Endothelial cell of umbilical vein (primary cell): ENCODE data around the gene EHD2. TPM values are rescaled to one million over a fixed set of nuclear protein-coding genes. Genes with fewer than 3 reads are reported as not detected.

Experiments
- BruUV-seq: library from RNA; stranded (reverse); fragments of 400-500 nt; replicated peaks from 2 replicates; lab custom pipeline; 2021; lab: Mats Ljungman, UMichigan
- CTCF ChIA-PET: fragments of 300-600, 350-600 bp; sonication (Branson Sonifier 250); formaldehyde crosslinking; loops from one replicate; lab custom pipeline; 2021; ENCODE audit warnings: antibody characterized with exemption, inconsistent platforms; lab: Charles Lee
- POLR2A ChIA-PET: fragments of 300-600, 350-600 bp; sonication (Branson Sonifier 250); formaldehyde crosslinking; loops from one replicate; lab custom pipeline; 2021; ENCODE audit warnings: antibody characterized with exemption, inconsistent platforms; lab: Charles Lee
- DNase-seq: peaks from one replicate; pipeline ENCODE4 v3.0.0-alpha.2; 2011; ENCODE audit warnings: low read depth, low spot score
- FAIRE-seq: peaks from 2 replicates; lab custom pipeline; 2011; peaks lifted over from hg19 to GRCh38; lab: Jason Lieb, UNC
- H2AFZ ChIP-seq: 2 replicates; pipeline ENCODE4 v1.6.0; 2012; ENCODE audit warnings: low read depth, low read length, control low read depth, inconsistent platforms
- H3K27ac ChIP-seq: 2 replicates; pipeline ENCODE4 v1.5.1; 2011; ENCODE audit warnings: low read depth, mild to moderate bottlenecking, control low read depth, low read length, moderate library complexity; ENCODE audit not compliant: insufficient read depth
- H3K27me3 ChIP-seq, 2 experiments: 2 replicates each; pipeline versions ENCODE4 v1.6.0 to v1.6.1; 2011; ENCODE audit warnings: low read length in 2 of 2, mixed read lengths in 1 of 2; ENCODE audit not compliant: control insufficient read depth in 2 of 2, insufficient read depth in 2 of 2
- H3K36me3 ChIP-seq, 2 experiments: 2 replicates in 1 of 2; 3 replicates in 1 of 2; pipeline ENCODE4 v1.5.1; 2011; ENCODE audit warnings: low read length in 2 of 2, mild to moderate bottlenecking in 1 of 2, moderate library complexity in 1 of 2; ENCODE audit not compliant: control insufficient read depth in 2 of 2, insufficient read depth in 2 of 2; ENCODE audit errors: extremely low read depth in 1 of 2
- H3K4me1 ChIP-seq: 3 replicates; pipeline ENCODE4 v1.5.1; 2011; ENCODE audit warnings: mild to moderate bottlenecking, low read length; ENCODE audit not compliant: control insufficient read depth, insufficient read depth; ENCODE audit errors: extremely low read depth
- H3K4me2 ChIP-seq: 2 replicates; pipeline ENCODE4 v1.6.1; 2011; ENCODE audit warnings: low read length, control low read depth, mixed read lengths; ENCODE audit not compliant: insufficient read depth
- H3K4me3 ChIP-seq, 3 experiments: fragments of 200-600 bp in 1 of 3; sonication (generic), shearing (Covaris generic) in 1 of 3; replicated peaks in 1 of 3; 2 replicates each; pipeline ENCODE4 v1.5.1; 2011 to 2016; ENCODE audit warnings: control low read depth in 3 of 3, low read length in 3 of 3, mild to moderate bottlenecking in 2 of 3, inconsistent platforms in 1 of 3, low read depth in 1 of 3, moderate library complexity in 1 of 3; ENCODE audit not compliant: insufficient read depth in 1 of 3
- H3K79me2 ChIP-seq: 2 replicates; pipeline ENCODE4 v1.6.0; 2012; ENCODE audit warnings: low read length, inconsistent platforms; ENCODE audit not compliant: control insufficient read depth, insufficient read depth
- H3K9ac ChIP-seq: replicated peaks from 2 replicates; pipeline ENCODE3; 2011; ENCODE audit warnings: low read length, control low read depth; ENCODE audit not compliant: insufficient read depth; ENCODE audit errors: extremely low read depth
- H3K9me1 ChIP-seq: replicated peaks from 3 replicates; pipeline ENCODE4 v1.6.0; 2011; ENCODE audit warnings: mild to moderate bottlenecking, low read length; ENCODE audit not compliant: control insufficient read depth, insufficient read depth; ENCODE audit errors: extremely low read depth
- H3K9me3 ChIP-seq: replicated peaks from 2 replicates; pipeline ENCODE4 v1.5.1; 2012; ENCODE audit warnings: low read length, inconsistent platforms; ENCODE audit not compliant: control insufficient read depth, insufficient read depth
- H4K20me1 ChIP-seq: replicated peaks from 2 replicates; pipeline ENCODE3; 2011; ENCODE audit warnings: mild to moderate bottlenecking, low read length; ENCODE audit not compliant: control insufficient read depth, insufficient read depth; ENCODE audit errors: extremely low read depth
- CTCF ChIP-seq, 2 donors: IDR thresholded peaks; 1 replicate in 1 of 2; 2 replicates in 1 of 2; pipeline ENCODE4 v1.5.1; 2011; ENCODE audit warnings: low read length in 2 of 2, mild to moderate bottlenecking in 2 of 2, moderate library complexity in 2 of 2, control low read depth in 1 of 2, inconsistent platforms in 1 of 2, low read depth in 1 of 2; ENCODE audit not compliant: insufficient read depth in 1 of 2; ENCODE audit errors: extremely low read depth in 1 of 2
- EZH2 ChIP-seq: IDR thresholded peaks from 2 replicates; pipeline ENCODE4 v1.6.1; 2012; ENCODE audit warnings: borderline replicate concordance, low read depth, mild to moderate bottlenecking, moderate library complexity, low read length, inconsistent platforms; ENCODE audit not compliant: severe bottlenecking
- FOS ChIP-seq: IDR thresholded peaks from 2 replicates; pipeline ENCODE4 v1.6.1; 2011; ENCODE audit warnings: mild to moderate bottlenecking, low read length, moderate library complexity, borderline replicate concordance; ENCODE audit not compliant: insufficient read depth
- GATA2 ChIP-seq: IDR thresholded peaks from 2 replicates; pipeline ENCODE4 v1.7.0; 2011; ENCODE audit warnings: low read depth, mild to moderate bottlenecking, moderate library complexity, mixed read lengths, low read length; ENCODE audit not compliant: insufficient read length, insufficient read depth
- JUN ChIP-seq: IDR thresholded peaks from 2 replicates; pipeline ENCODE4 v1.6.1; 2011; ENCODE audit warnings: borderline replicate concordance, low read depth; ENCODE audit not compliant: insufficient read length, insufficient read depth
- MYC ChIP-seq: IDR thresholded peaks from one replicate; pipeline ENCODE4 v1.6.1; 2011; ENCODE audit warnings: mild to moderate bottlenecking, low read depth, low read length
- POLR2A ChIP-seq: IDR thresholded peaks from 2 replicates; pipeline ENCODE4 v1.6.1; 2012; ENCODE audit warnings: low read depth, mild to moderate bottlenecking, control low read depth, low read length
- POLR2AphosphoS5 ChIP-seq: IDR thresholded peaks from 2 replicates; pipeline ENCODE4 v1.6.1; 2012; ENCODE audit warnings: low read depth, mild to moderate bottlenecking, control low read depth, low read length, moderate library complexity; ENCODE audit not compliant: insufficient read depth
- dilution Hi-C: fragments of 300-500 bp; cut with MboI; formaldehyde crosslinking; loops from one replicate; pipeline ENCODE4 v1.15.0; 2019; ENCODE audit warnings: low sequenced_read_pairs; ENCODE audit not compliant: extremely low pct_ligation_motif_present
- intact Hi-C: fragments of 100-400 bp; cut with micrococcal nuclease; formaldehyde crosslinking; loops from one replicate; pipeline ENCODE4 v1.10.0; 2022
- polyA plus RNA-seq, 4 experiments: library from polyadenylated mRNA; depleted of rRNA in 3 of 4; stranded (reverse) in 3 of 4; unstranded in 1 of 4; fragments of >200 nt; gene quantifications; 2 replicates each; pipeline versions ENCODE4 v1.2.1 to v1.2.3, GENCODE V29; 2011 to 2012; ENCODE audit warnings: missing spikeins in 1 of 4
- total RNA-seq: library from RNA; stranded (reverse); gene quantifications from 2 replicates; pipeline ENCODE4 v1.2.3, GENCODE V29; 2021
- TF ChIP-seq, protein P1 (sequence below): IDR thresholded peaks from 2 replicates; pipeline ENCODE4 v1.6.1; 2011; ENCODE audit not compliant: insufficient read depth, insufficient read length

The EHD2 gene
- total and polyA plus RNA-seq, 2 donors (not counting 3 experiments of a cell fraction or from before 2014, with no cell fraction given) = 110 to 220 TPM

GRCh38 chr19:47779524-47780214 is 66.4 kb downstream of the EHD2 start:
- no peak for DNase-seq
- POLR2A ChIA-PET = no interaction called here
- Histone ChIP-seq H3K9me1 (no peaks in the 10 kb centered on the region), H3K9ac (peak overlapping the region; percentile 93), H3K27me3 (no peaks in the 10 kb centered on the region), H3K27ac (no peak overlapping the region), H3K79me2 (peaks cover 30% of the 10 kb centered on the region), H4K20me1 (no peaks in the 10 kb centered on the region), H3K36me3 (peaks cover 3 to 21% of the 10 kb centered on the region in 2 experiments), H2AFZ (no peak overlapping the region), H3K4me1 (peaks cover 14% of the 10 kb centered on the region), H3K4me2 (peak overlapping the region; percentile 96), H3K4me3 (peak overlapping the region; percentile 85 to 93 (median 89)), H3K9me3 (no peaks in the 10 kb centered on the region)
- no TSS peak for BruUV-seq
- no peak for FAIRE-seq
- intact Hi-C loops = no loop called here
- CTCF ChIA-PET = interaction anchor here (1.1 to 1.4 kb wide), 3 partner anchors 10 to 67 kb away, joined by 5 to 7 read pairs (median 5); partner anchors contain the start of gene EHD2
- dilution Hi-C loops = no loop called here
- TF ChIP-seq EZH2 (no peak), CTCF (IDR thresholded peaks at IDR 0.05; ENCODE audit: extremely low read depth in 1 of 2, insufficient read depth in 1 of 2, low read depth in 1 of 2, low read length in 2 of 2) (no peak), GATA2 (no peak)

DNA sequence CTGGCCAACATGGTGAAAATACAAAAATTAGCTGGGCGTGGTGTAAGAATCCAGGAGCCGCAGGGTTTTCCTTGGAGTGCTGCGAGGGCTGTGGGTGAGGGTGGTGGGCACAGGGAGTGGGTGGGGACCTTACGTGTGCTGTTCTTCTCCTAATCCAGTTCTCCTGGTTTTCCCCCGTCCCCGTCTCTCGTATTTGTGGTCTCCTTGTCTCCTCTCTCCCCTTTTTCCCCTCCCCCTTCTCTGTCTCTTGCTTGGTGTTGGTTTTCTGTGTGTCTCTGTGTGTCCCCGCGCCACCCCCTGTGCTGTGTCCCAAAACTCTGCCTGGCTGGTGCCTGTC is 67.0 kb downstream of the EHD2 start:
- no peak overlapping the region for H3K27ac ChIP-seq
- H3K4me2 ChIP-seq = no peak overlapping the region
- H3K9me1 ChIP-seq = no peaks in the 10 kb centered on the region
- no peaks in the 10 kb centered on the region for H3K27me3 ChIP-seq
- H4K20me1 ChIP-seq = no peaks in the 10 kb centered on the region
- DNase-seq (no peak), FAIRE-seq (no peak)
- no TSS peak for BruUV-seq
- CTCF ChIA-PET = interaction anchor here (1.1 to 1.4 kb wide), 3 partner anchors 9 to 68 kb away, joined by 5 to 7 read pairs (median 5); partner anchors contain the start of gene EHD2
- POLR2A ChIA-PET = no interaction called here
- H3K79me2 ChIP-seq = peaks cover 30% of the 10 kb centered on the region
- no peak overlapping the region for H3K4me3 ChIP-seq
- H3K36me3 ChIP-seq = peaks cover 3 to 21% of the 10 kb centered on the region in 2 experiments
- intact Hi-C loops = no loop called here
- no peak overlapping the region for H2AFZ ChIP-seq
- H3K4me1 ChIP-seq = peaks cover 14% of the 10 kb centered on the region
- H3K9me3 ChIP-seq = no peaks in the 10 kb centered on the region
- H3K9ac ChIP-seq = no peak overlapping the region
- TF ChIP-seq MYC (no peak), CTCF (IDR thresholded peaks at IDR 0.05; ENCODE audit: extremely low read depth in 1 of 2, insufficient read depth in 1 of 2, low read depth in 1 of 2, low read length in 2 of 2) (no peak), JUN (no peak), EZH2 (no peak), POLR2A (no peak), POLR2AphosphoS5 (no peak), FOS (no peak), GATA2 (no peak)
- TF ChIP-seq, protein P1, sequence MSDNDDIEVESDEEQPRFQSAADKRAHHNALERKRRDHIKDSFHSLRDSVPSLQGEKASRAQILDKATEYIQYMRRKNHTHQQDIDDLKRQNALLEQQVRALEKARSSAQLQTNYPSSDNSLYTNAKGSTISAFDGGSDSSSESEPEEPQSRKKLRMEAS = no peak
- dilution Hi-C loops = no loop called here
